HEK293T (cell line): Measurements from ENCODE around the gene RPRD2.

ENCODE experiments used
- CTCF ChIA-PET: fragments of 350-600 bp; formaldehyde crosslinking; extraction: SDS; loops from one replicate; lab custom pipeline; 2021; ENCODE audit warnings: antibody characterized with exemption, inconsistent platforms; lab: Yijun Ruan, JAX
- POLR2A ChIA-PET: fragments of 350-600 bp; formaldehyde crosslinking; extraction: SDS; loops from one replicate; lab custom pipeline; 2020; ENCODE audit warnings: antibody characterized with exemption, inconsistent platforms; lab: Yijun Ruan, JAX
- DNase-seq: peaks from one replicate; pipeline ENCODE4 v3.0.0; 2012; ENCODE audit warnings: mixed read lengths; ENCODE audit errors: extremely low spot score
- ARNT ChIP-seq: fragments of 450-650 bp; IDR thresholded peaks from 2 replicates; pipeline ENCODE4 v1.6.1; 2017; ENCODE audit warnings: mild to moderate bottlenecking
- BHLHE40 ChIP-seq: fragments of 450-650 bp; IDR thresholded peaks from 2 replicates; pipeline ENCODE4 v1.6.1; 2016; ENCODE audit warnings: mild to moderate bottlenecking, moderate library complexity, borderline replicate concordance
- CTBP1 ChIP-seq: fragments of 450-650 bp; IDR thresholded peaks from 2 replicates; pipeline ENCODE4 v1.6.1; 2016; ENCODE audit warnings: borderline replicate concordance
- ELF4 ChIP-seq: fragments of 450-650 bp; IDR thresholded peaks from 2 replicates; pipeline ENCODE4 v1.6.1; 2017; ENCODE audit warnings: antibody characterized with exemption
- FOXA1 ChIP-seq: fragments of 450-650 bp; IDR thresholded peaks from 2 replicates; pipeline ENCODE4 v1.6.1; 2016; ENCODE audit warnings: mild to moderate bottlenecking
- FOXK2 ChIP-seq: fragments of 450-650 bp; IDR thresholded peaks from 2 replicates; pipeline ENCODE4 v1.6.1; 2016; ENCODE audit warnings: mild to moderate bottlenecking
- FOXM1 ChIP-seq: fragments of 450-650 bp; IDR thresholded peaks from 2 replicates; pipeline ENCODE4 v1.6.1; 2017; ENCODE audit warnings: mild to moderate bottlenecking, borderline replicate concordance
- HDGF ChIP-seq: fragments of 450-650 bp; IDR thresholded peaks from 2 replicates; pipeline ENCODE4 v1.6.1; 2017; ENCODE audit warnings: antibody characterized with exemption, borderline replicate concordance
- L3MBTL2 ChIP-seq: fragments of 450-650 bp; conservative IDR thresholded peaks from 2 replicates; pipeline ENCODE4 v1.6.1; 2016; ENCODE audit warnings: mild to moderate bottlenecking
- LEF1 ChIP-seq: fragments of 450-650 bp; IDR thresholded peaks from 2 replicates; pipeline ENCODE4 v1.6.1; 2017; ENCODE audit warnings: mild to moderate bottlenecking, borderline replicate concordance
- NFRKB ChIP-seq: fragments of 450-650 bp; IDR thresholded peaks from 2 replicates; pipeline ENCODE4 v1.6.1; 2016; ENCODE audit warnings: mild to moderate bottlenecking, moderate library complexity
- PKNOX1 ChIP-seq: fragments of 450-650 bp; IDR thresholded peaks from 2 replicates; pipeline ENCODE4 v1.6.1; 2016
- SP1 ChIP-seq: fragments of 450-650 bp; IDR thresholded peaks from 2 replicates; pipeline ENCODE4 v1.6.1; 2017
- SUZ12 ChIP-seq: fragments of 450-650 bp; IDR thresholded peaks from 2 replicates; pipeline ENCODE4 v1.6.1; 2016; ENCODE audit warnings: mild to moderate bottlenecking
- TARDBP ChIP-seq: fragments of 450-650 bp; IDR thresholded peaks from 2 replicates; pipeline ENCODE4 v1.6.1; 2016
- ZNF384 ChIP-seq: fragments of 450-650 bp; IDR thresholded peaks from 2 replicates; pipeline ENCODE4 v1.6.1; 2016

The RPRD2 gene

GRCh38 chr1:150505431-150505830 lies 141.5 kb downstream of the RPRD2 start:
- ChIA-PET POLR2A (interaction anchor here (2.6 kb wide), 1 partner anchor 10 kb away, joined by 10 read pairs; the partner anchor contains the start of gene FALEC), CTCF (no interaction called here)
- no peak for DNase-seq
- TF ChIP-seq ARNT (no peak), ELF4 (no peak), LEF1 (no peak), SP1 (no peak), CTBP1 (no peak), PKNOX1 (no peak), BHLHE40 (no peak), L3MBTL2 (no peak), TARDBP (no peak), SUZ12 (no peak), FOXK2 (no peak), NFRKB (no peak), FOXA1 (no peak), HDGF (no peak), ZNF384 (no peak), FOXM1 (no peak)

GRCh38 chr1:150507912-150508864 lies 144.2 kb downstream of the RPRD2 start, which contains the start of gene ECM1:
ECM1 (plus strand) TSS chr1:150508109; CDS start chr1:150508210, 101 bp downstream.
- CTCF ChIA-PET, result interaction anchor here (0.7 to 1.1 kb wide), 2 partner anchors 22 to 40 kb away, joined by 3 read pairs; no protein-coding TSS in a partner anchor
- TF ChIP-seq SP1, result no peak
- no peak for TF ChIP-seq FOXM1
- TF ChIP-seq TARDBP, result no peak
- TF ChIP-seq CTBP1, result no peak
- TF ChIP-seq SUZ12, result no peak
- TF ChIP-seq BHLHE40, result no peak
- TF ChIP-seq L3MBTL2, result no peak
- no peak for TF ChIP-seq ELF4
- TF ChIP-seq PKNOX1, result no peak
- TF ChIP-seq NFRKB, result no peak
- no peak for TF ChIP-seq HDGF
- TF ChIP-seq FOXK2, result no peak
- DNase-seq, result no peak
- POLR2A ChIA-PET, result interaction anchor here (1.4 to 2.3 kb wide), 2 partner anchors 8 to 22 kb away, joined by 3 to 13 read pairs; partner anchors contain the start of gene FALEC

- ChIA-PET POLR2A (interaction anchor here (1.4 kb wide), 1 partner anchor 23 kb away, joined by 3 read pairs; no protein-coding TSS in a partner anchor), CTCF (interaction anchor here (0.7 to 1.1 kb wide), 2 partner anchors 23 to 39 kb away, joined by 3 read pairs; no protein-coding TSS in a partner anchor)
- DNase-seq, result no peak
- TF ChIP-seq ELF4 (no peak), CTBP1 (no peak), LEF1 (no peak), FOXK2 (no peak)
Observed at GRCh38 chr1:150508982-150509381, 145.0 kb downstream of the RPRD2 start.

GRCh38 chr1:150511551-150511950 lies 147.6 kb downstream of the RPRD2 start:
- ChIA-PET POLR2A (interaction anchor here (1.8 kb wide), 1 partner anchor 24 kb away, joined by 5 read pairs; the partner anchor contains the start of gene TARS2), CTCF (interaction anchor here (1.0 kb wide), 1 partner anchor 22 kb away, joined by 3 read pairs; no protein-coding TSS in a partner anchor)
- TF ChIP-seq ARNT (no peak), NFRKB (no peak), L3MBTL2 (no peak), BHLHE40 (no peak), PKNOX1 (no peak), FOXM1 (no peak), CTBP1 (no peak)
- no peak for DNase-seq

- POLR2A ChIA-PET, result interaction anchor here (1.8 kb wide), 1 partner anchor 25 kb away, joined by 5 read pairs; the partner anchor contains the start of gene TARS2
- CTCF ChIA-PET, result no interaction called here
- DNase-seq, result no peak
- TF ChIP-seq CTBP1 (no peak), SUZ12 (no peak), ZNF384 (no peak), PKNOX1 (no peak), BHLHE40 (no peak), L3MBTL2 (no peak), FOXK2 (no peak), FOXA1 (no peak)
Observed at GRCh38 chr1:150511985-150512660, 148.2 kb downstream of the RPRD2 start.
